Small intestine (tissue), 7 donors: ENCODE data around the gene PCLO. TPM values are rescaled to one million over a fixed set of nuclear protein-coding genes. Genes with fewer than 3 reads are reported as not detected.

Experiments used
- DNase-seq, 2 donors: peaks; one replicate each; pipeline versions ENCODE4 v3.0.0 to v3.0.0-alpha.2; 2013
- FAIRE-seq: peaks from 2 replicates; lab custom pipeline; 2012; peaks lifted over from hg19 to GRCh38; lab: Jason Lieb, UNC
- H3K27ac ChIP-seq, 3 donors: one replicate each; pipeline ENCODE4 v1.5.1; 2013; ENCODE audit warnings: low read length in 2 of 3, mild to moderate bottlenecking in 2 of 3, control low read depth in 1 of 3, inconsistent platforms in 1 of 3, low read depth in 1 of 3, moderate library complexity in 1 of 3
- H3K27me3 ChIP-seq, 3 donors: one replicate each; pipeline ENCODE4 v1.6.1; 2013; ENCODE audit warnings: low read length in 3 of 3, inconsistent platforms in 1 of 3; ENCODE audit not compliant: control insufficient read depth in 3 of 3, insufficient read depth in 3 of 3
- H3K36me3 ChIP-seq, 3 donors: one replicate each; pipeline ENCODE4 v1.6.1; 2013; ENCODE audit warnings: low read length in 3 of 3, inconsistent platforms in 1 of 3, low read depth in 1 of 3, mild to moderate bottlenecking in 1 of 3, moderate library complexity in 1 of 3; ENCODE audit not compliant: control insufficient read depth in 3 of 3, insufficient read depth in 2 of 3
- H3K4me1 ChIP-seq, 3 donors: one replicate each; pipeline ENCODE4 v1.6.1; 2013; ENCODE audit warnings: low read length in 2 of 3, inconsistent platforms in 1 of 3, low read depth in 1 of 3, mild to moderate bottlenecking in 1 of 3, moderate library complexity in 1 of 3; ENCODE audit not compliant: control insufficient read depth in 3 of 3, insufficient read depth in 2 of 3
- H3K4me3 ChIP-seq, 3 donors: one replicate each; pipeline ENCODE4 v1.5.1; 2013; ENCODE audit warnings: low read length in 3 of 3, control low read depth in 1 of 3, inconsistent platforms in 1 of 3, low read depth in 1 of 3, mild to moderate bottlenecking in 1 of 3, moderate library complexity in 1 of 3
- H3K9me3 ChIP-seq, 2 donors: one replicate each; pipeline ENCODE4 v1.6.1; 2013; ENCODE audit warnings: low read depth in 1 of 2, low read length in 1 of 2; ENCODE audit not compliant: control insufficient read depth in 2 of 2, insufficient read depth in 1 of 2
- WGBS, 3 donors: extraction: QIAGEN DNeasy Blood & Tissue Kit; methylation state at CpG; one replicate each; pipeline ENCODE4 v1.1.7; 2013; 5-methylcytosine and 5-hydroxymethylcytosine counted together
- polyA plus RNA-seq, 4 donors: library from polyadenylated mRNA; stranded (reverse) in 3 of 4; unstranded in 1 of 4; fragments of 200-250 nt in 3 of 4; fragments of 120-200 nt in 1 of 4; gene quantifications; one replicate each; pipeline versions ENCODE4 v1.2.1 to v1.2.3, GENCODE V29; 2013
- donor health status: healthy with polysubstance abuse.
- donor health status: control.
- donor health status: control.
- donor health status: Bipolar disorder and iron deficiency.
- donor health status: healthy.

The PCLO gene
- polyA plus RNA-seq, 4 donors: 2.2 to 7.7 (median 3.0) TPM

GRCh38 chr7:83119026-83119382, 43.7 kb downstream of the PCLO start:
- Histone ChIP-seq H3K9me3 (peaks cover 1 to 9% of the 10 kb centered on the region in 2 donors), H3K27me3 (no peaks in the 10 kb centered on the region), H3K36me3 (no peaks in the 10 kb centered on the region), H3K27ac (no peak overlapping the region), H3K4me3 (no peak overlapping the region), H3K4me1 (no peaks in the 10 kb centered on the region)
- DNase-seq (no peak), FAIRE-seq (no peak)
- 4 to 41% (median 25%) methylated on average over 1 of the region's 1 CpG for WGBS, 3 donors

GRCh38 chr7:83118347-83119025, 44.2 kb downstream of the PCLO start:
- Histone ChIP-seq H3K27me3 (no peaks in the 10 kb centered on the region), H3K36me3 (no peaks in the 10 kb centered on the region), H3K9me3 (peaks cover 1 to 5% of the 10 kb centered on the region in 2 donors), H3K4me1 (no peaks in the 10 kb centered on the region), H3K4me3 (no peak overlapping the region), H3K27ac (no peak overlapping the region)
- DNase-seq (no peak), FAIRE-seq (no peak)
- WGBS, 3 donors: 84 to 92% (median 89%) methylated on average over 3 of the region's 3 CpGs

GRCh38 chr7:83117466-83117865, 45.2 kb downstream of the PCLO start:
- H3K27ac ChIP-seq: no peak overlapping the region
- DNase-seq (peak in 1 of 2 donors; percentile 16), FAIRE-seq (no peak)
- H3K4me1 ChIP-seq: no peaks in the 10 kb centered on the region
- no peak overlapping the region for H3K4me3 ChIP-seq
- WGBS, 3 donors: 77 to 100% (median 92%) methylated on average over 2 of the region's 2 CpGs
- H3K36me3 ChIP-seq: no peaks in the 10 kb centered on the region
- H3K9me3 ChIP-seq: peaks cover 1 to 5% of the 10 kb centered on the region in 2 donors
- H3K27me3 ChIP-seq: no peaks in the 10 kb centered on the region

GRCh38 chr7:83111391-83111790, 51.3 kb downstream of the PCLO start:
- H3K36me3 ChIP-seq: no peaks in the 10 kb centered on the region
- H3K9me3 ChIP-seq: no peaks in the 10 kb centered on the region
- H3K4me3 ChIP-seq: no peak overlapping the region
- DNase-seq (no peak), FAIRE-seq (no peak)
- no peak overlapping the region for H3K27ac ChIP-seq
- H3K4me1 ChIP-seq: no peaks in the 10 kb centered on the region
- H3K27me3 ChIP-seq: no peaks in the 10 kb centered on the region
- WGBS, 3 donors: 44 to 53% (median 53%) methylated on average over 2 of the region's 2 CpGs

- no peaks in the 10 kb centered on the region for H3K27me3 ChIP-seq
- no peaks in the 10 kb centered on the region for H3K36me3 ChIP-seq
- no peaks in the 10 kb centered on the region for H3K4me1 ChIP-seq
- no peak overlapping the region for H3K4me3 ChIP-seq
- 40 to 56% (median 51%) methylated on average over 2 of the region's 2 CpGs for WGBS, 3 donors
- no peaks in the 10 kb centered on the region for H3K9me3 ChIP-seq
- FAIRE-seq (no peak), DNase-seq (no peak)
- no peak overlapping the region for H3K27ac ChIP-seq
Measured at GRCh38 chr7:83109352-83109751, 53.3 kb downstream of the PCLO start.

GRCh38 chr7:83105948-83106347, 56.7 kb downstream of the PCLO start:
- FAIRE-seq (no peak), DNase-seq (no peak)
- no peak overlapping the region for H3K4me3 ChIP-seq
- no peak overlapping the region for H3K27ac ChIP-seq
- no peaks in the 10 kb centered on the region for H3K36me3 ChIP-seq
- 16 to 82% (median 78%) methylated on average over 2 of the region's 2 CpGs for WGBS, 3 donors
- no peaks in the 10 kb centered on the region for H3K27me3 ChIP-seq
- H3K9me3 ChIP-seq: no peaks in the 10 kb centered on the region
- H3K4me1 ChIP-seq: no peaks in the 10 kb centered on the region

- no peak for FAIRE-seq
- whole genome bisulfite sequencing, 3 donors: 80 to 95% (median 93%) methylated on average over 1 of the region's 1 CpG
Measured at GRCh38 chr7:83105063-83105462, 57.6 kb downstream of the PCLO start.

GRCh38 chr7:83101530-83101929, 61.2 kb downstream of the PCLO start:
- no peaks in the 10 kb centered on the region for H3K27me3 ChIP-seq
- no peaks in the 10 kb centered on the region for H3K4me1 ChIP-seq
- DNase-seq (no peak), FAIRE-seq (no peak)
- H3K27ac ChIP-seq: no peak overlapping the region
- 82 to 93% (median 84%) methylated on average over 3 of the region's 3 CpGs for WGBS, 3 donors
- H3K36me3 ChIP-seq: no peaks in the 10 kb centered on the region
- no peaks in the 10 kb centered on the region for H3K9me3 ChIP-seq
- no peak overlapping the region for H3K4me3 ChIP-seq

More at GRCh38 chr7:83105063-83105462, 57.6 kb downstream of the PCLO start:
- H3K4me3 ChIP-seq: no peak overlapping the region
- no peak overlapping the region for H3K27ac ChIP-seq
- no peaks in the 10 kb centered on the region for H3K36me3 ChIP-seq
- no peaks in the 10 kb centered on the region for H3K27me3 ChIP-seq
- DNase-seq: no peak
- H3K4me1 ChIP-seq: no peaks in the 10 kb centered on the region
- H3K9me3 ChIP-seq: no peaks in the 10 kb centered on the region

- Histone ChIP-seq H3K27me3 (no peaks in the 10 kb centered on the region), H3K4me3 (no peak overlapping the region), H3K27ac (no peak overlapping the region), H3K9me3 (no peaks in the 10 kb centered on the region), H3K4me1 (no peaks in the 10 kb centered on the region), H3K36me3 (no peaks in the 10 kb centered on the region)
- FAIRE-seq: no peak
- WGBS, 3 donors: 60 to 72% (median 70%) methylated on average over 2 of the region's 2 CpGs
- DNase-seq: no peak
Measured at GRCh38 chr7:83096065-83096580, 66.6 kb downstream of the PCLO start.
